ENCODE data around the gene PPP1R26. TPM values are rescaled to one million over a fixed set of nuclear protein-coding genes. Genes with fewer than 3 reads are reported as not detected.
A peak's percentile ranks its signal among the peaks of the same experiment; 100 is the strongest.

The PPP1R26 gene
- total and polyA plus RNA-seq, 2 of the 13 experiments (the other 11 are each of a cell fraction or from before 2014, with no cell fraction given): 8.6 to 11.6 TPM

- TF ChIP-seq, protein P1, sequence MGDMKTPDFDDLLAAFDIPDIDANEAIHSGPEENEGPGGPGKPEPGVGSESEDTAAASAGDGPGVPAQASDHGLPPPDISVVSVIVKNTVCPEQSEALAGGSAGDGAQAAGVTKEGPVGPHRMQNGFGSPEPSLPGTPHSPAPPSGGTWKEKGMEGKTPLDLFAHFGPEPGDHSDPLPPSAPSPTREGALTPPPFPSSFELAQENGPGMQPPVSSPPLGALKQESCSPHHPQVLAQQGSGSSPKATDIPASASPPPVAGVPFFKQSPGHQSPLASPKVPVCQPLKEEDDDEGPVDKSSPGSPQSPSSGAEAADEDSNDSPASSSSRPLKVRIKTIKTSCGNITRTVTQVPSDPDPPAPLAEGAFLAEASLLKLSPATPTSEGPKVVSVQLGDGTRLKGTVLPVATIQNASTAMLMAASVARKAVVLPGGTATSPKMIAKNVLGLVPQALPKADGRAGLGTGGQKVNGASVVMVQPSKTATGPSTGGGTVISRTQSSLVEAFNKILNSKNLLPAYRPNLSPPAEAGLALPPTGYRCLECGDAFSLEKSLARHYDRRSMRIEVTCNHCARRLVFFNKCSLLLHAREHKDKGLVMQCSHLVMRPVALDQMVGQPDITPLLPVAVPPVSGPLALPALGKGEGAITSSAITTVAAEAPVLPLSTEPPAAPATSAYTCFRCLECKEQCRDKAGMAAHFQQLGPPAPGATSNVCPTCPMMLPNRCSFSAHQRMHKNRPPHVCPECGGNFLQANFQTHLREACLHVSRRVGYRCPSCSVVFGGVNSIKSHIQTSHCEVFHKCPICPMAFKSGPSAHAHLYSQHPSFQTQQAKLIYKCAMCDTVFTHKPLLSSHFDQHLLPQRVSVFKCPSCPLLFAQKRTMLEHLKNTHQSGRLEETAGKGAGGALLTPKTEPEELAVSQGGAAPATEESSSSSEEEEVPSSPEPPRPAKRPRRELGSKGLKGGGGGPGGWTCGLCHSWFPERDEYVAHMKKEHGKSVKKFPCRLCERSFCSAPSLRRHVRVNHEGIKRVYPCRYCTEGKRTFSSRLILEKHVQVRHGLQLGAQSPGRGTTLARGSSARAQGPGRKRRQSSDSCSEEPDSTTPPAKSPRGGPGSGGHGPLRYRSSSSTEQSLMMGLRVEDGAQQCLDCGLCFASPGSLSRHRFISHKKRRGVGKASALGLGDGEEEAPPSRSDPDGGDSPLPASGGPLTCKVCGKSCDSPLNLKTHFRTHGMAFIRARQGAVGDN (CRISPR knock-in tag; IDR thresholded peaks at IDR 0.05): peak; percentile 60
- TF ChIP-seq ZNF296 (CRISPR knock-in tag; conservative IDR thresholded peaks at IDR 0.05): no peak
- TF ChIP-seq ZBTB20 (CRISPR knock-in tag; IDR thresholded peaks at IDR 0.05; ENCODE audit: borderline replicate concordance, low read depth): no peak
- no peak for TF ChIP-seq JUN (CRISPR knock-in tag; IDR thresholded peaks at IDR 0.05)
- no peak for TF ChIP-seq HOXA5 (CRISPR knock-in tag; IDR thresholded peaks at IDR 0.05)
- TF ChIP-seq, protein P2, sequence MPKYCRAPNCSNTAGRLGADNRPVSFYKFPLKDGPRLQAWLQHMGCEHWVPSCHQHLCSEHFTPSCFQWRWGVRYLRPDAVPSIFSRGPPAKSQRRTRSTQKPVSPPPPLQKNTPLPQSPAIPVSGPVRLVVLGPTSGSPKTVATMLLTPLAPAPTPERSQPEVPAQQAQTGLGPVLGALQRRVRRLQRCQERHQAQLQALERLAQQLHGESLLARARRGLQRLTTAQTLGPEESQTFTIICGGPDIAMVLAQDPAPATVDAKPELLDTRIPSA (CRISPR knock-in tag; IDR thresholded peaks at IDR 0.05; ENCODE audit: borderline replicate concordance): no peak
- TF ChIP-seq SSRP1 (CRISPR knock-in tag; IDR thresholded peaks at IDR 0.05): no peak
- no peak for TF ChIP-seq FOSL2 (CRISPR knock-in tag; IDR thresholded peaks at IDR 0.05)
- TF ChIP-seq PHF8 (CRISPR knock-in tag; IDR thresholded peaks at IDR 0.05): no peak
- TF ChIP-seq ZNF343 (CRISPR knock-in tag; IDR thresholded peaks at IDR 0.05): no peak
- no peak for TF ChIP-seq ZNF34 (CRISPR knock-in tag; IDR thresholded peaks at IDR 0.05; ENCODE audit: borderline replicate concordance)
- TF ChIP-seq ZNF546 (CRISPR knock-in tag; conservative IDR thresholded peaks at IDR 0.05): no peak
- no peak for TF ChIP-seq THYN1 (CRISPR knock-in tag; IDR thresholded peaks at IDR 0.05; ENCODE audit: borderline replicate concordance, low read depth)
- no peak for TF ChIP-seq ZNF12 (CRISPR knock-in tag; IDR thresholded peaks at IDR 0.05)
- TF ChIP-seq, protein P3, sequence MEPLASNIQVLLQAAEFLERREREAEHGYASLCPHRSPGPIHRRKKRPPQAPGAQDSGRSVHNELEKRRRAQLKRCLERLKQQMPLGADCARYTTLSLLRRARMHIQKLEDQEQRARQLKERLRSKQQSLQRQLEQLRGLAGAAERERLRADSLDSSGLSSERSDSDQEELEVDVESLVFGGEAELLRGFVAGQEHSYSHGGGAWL (CRISPR knock-in tag; IDR thresholded peaks at IDR 0.05): no peak
- TF ChIP-seq NFATC3 (CRISPR knock-in tag; IDR thresholded peaks at IDR 0.05): 0 out of 2 replicates have a peak, but pooled peaks have one; percentile 30
- TF ChIP-seq JUNB (CRISPR knock-in tag; IDR thresholded peaks at IDR 0.05; ENCODE audit: borderline replicate concordance): no peak
- no peak for TF ChIP-seq ZFP36L2 (CRISPR knock-in tag; IDR thresholded peaks at IDR 0.05)
- no peak for TF ChIP-seq ZSCAN9 (CRISPR knock-in tag; IDR thresholded peaks at IDR 0.05; ENCODE audit: borderline replicate concordance)
- TF ChIP-seq, protein P4, sequence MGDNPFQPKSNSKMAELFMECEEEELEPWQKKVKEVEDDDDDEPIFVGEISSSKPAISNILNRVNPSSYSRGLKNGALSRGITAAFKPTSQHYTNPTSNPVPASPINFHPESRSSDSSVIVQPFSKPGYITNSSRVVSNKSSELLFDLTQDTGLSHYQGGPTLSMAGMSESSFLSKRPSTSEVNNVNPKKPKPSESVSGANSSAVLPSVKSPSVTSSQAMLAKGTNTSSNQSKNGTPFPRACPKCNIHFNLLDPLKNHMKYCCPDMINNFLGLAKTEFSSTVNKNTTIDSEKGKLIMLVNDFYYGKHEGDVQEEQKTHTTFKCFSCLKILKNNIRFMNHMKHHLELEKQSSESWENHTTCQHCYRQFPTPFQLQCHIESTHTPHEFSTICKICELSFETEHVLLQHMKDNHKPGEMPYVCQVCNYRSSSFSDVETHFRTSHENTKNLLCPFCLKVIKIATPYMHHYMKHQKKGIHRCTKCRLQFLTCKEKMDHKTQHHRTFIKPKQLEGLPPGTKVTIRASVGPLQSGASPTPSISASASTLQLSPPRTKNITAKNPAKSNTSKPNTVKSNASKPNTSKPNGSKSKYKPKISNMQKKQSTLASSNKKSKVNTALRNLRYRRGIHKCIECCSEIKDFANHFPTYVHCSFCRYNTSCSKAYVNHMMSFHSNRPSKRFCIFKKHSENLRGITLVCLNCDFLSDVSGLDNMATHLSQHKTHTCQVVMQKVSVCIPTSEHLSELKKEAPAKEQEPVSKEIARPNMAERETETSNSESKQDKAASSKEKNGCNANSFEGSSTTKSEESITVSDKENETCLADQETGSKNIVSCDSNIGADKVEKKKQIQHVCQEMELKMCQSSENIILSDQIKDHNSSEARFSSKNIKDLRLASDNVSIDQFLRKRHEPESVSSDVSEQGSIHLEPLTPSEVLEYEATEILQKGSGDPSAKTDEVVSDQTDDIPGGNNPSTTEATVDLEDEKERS (CRISPR knock-in tag; IDR thresholded peaks at IDR 0.05): no peak
- TF ChIP-seq, protein P5, sequence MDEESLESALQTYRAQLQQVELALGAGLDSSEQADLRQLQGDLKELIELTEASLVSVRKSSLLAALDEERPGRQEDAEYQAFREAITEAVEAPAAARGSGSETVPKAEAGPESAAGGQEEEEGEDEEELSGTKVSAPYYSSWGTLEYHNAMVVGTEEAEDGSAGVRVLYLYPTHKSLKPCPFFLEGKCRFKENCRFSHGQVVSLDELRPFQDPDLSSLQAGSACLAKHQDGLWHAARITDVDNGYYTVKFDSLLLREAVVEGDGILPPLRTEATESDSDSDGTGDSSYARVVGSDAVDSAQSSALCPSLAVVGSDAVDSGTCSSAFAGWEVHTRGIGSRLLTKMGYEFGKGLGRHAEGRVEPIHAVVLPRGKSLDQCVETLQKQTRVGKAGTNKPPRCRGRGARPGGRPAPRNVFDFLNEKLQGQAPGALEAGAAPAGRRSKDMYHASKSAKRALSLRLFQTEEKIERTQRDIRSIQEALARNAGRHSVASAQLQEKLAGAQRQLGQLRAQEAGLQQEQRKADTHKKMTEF (CRISPR knock-in tag; IDR thresholded peaks at IDR 0.05): peak; percentile 45; the same call in 1 of the 2 replicates
Observed at GRCh38 chr9:135478829-135479468, 633 bp upstream of the PPP1R26 start (continued).

All from HepG2 (cell line).